Type B pancreatic cell (in vitro differentiated cells): ENCODE data around the gene RAB43. TPM values are rescaled to one million over a fixed set of nuclear protein-coding genes. Genes with fewer than 3 reads are reported as not detected.

ENCODE experiments used
- DNase-seq: peaks from one replicate; pipeline ENCODE4 v3.0.0; 2021; ENCODE audit warnings: mixed read lengths; ENCODE audit not compliant: unreplicated experiment; ENCODE audit errors: extremely low spot score
- H3K27ac Mint-ChIP-seq: 2 replicates; pipeline ENCODE4 v1.8.0; 2021; ENCODE audit warnings: mild to moderate bottlenecking, mixed read lengths
- H3K27me3 Mint-ChIP-seq: 2 replicates; pipeline ENCODE4 v1.8.0; 2021; ENCODE audit warnings: mixed read lengths
- H3K36me3 Mint-ChIP-seq: 2 replicates; pipeline ENCODE4 v1.8.0; 2021; ENCODE audit warnings: mixed read lengths
- H3K4me1 Mint-ChIP-seq: one replicate; pipeline ENCODE4 v1.8.0; 2021; ENCODE audit warnings: mixed read lengths; ENCODE audit not compliant: unreplicated experiment
- H3K4me3 Mint-ChIP-seq: 2 replicates; pipeline ENCODE4 v1.8.0; 2021; ENCODE audit warnings: mild to moderate bottlenecking, mixed read lengths
- H3K9me3 Mint-ChIP-seq: 2 replicates; pipeline ENCODE4 v1.8.0; 2021; ENCODE audit warnings: mixed read lengths
- total RNA-seq: library from RNA; stranded (reverse); gene quantifications from 2 replicates; pipeline ENCODE4 v1.2.1, GENCODE V29; 2021; ENCODE audit warnings: low replicate concordance
- TF ChIP-seq, protein P1 (sequence below): fragments of 200-600 bp; sonication (generic); conservative IDR thresholded peaks from 2 replicates; pipeline ENCODE4 v1.5.0; 2021; ENCODE audit warnings: antibody characterized with exemption, mild to moderate bottlenecking

The RAB43 gene
- total RNA-seq, 1 donor from 2014 or later: 16.2 TPM

DNA sequence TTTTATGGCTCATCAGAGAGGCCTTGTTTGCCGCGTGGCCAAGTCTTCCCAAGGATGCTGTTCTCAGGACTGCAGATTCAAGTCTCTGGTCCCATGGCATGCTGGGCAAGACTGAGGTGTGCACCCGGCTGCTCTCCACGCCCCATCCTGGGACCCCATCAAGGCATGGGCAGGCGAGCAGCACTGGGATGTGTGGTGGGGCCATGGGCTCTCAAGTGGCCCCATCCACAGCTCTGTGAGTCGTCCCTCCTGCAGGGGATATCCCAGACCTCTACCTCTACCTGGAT, 74.1 kb downstream of the RAB43 start:
- H3K36me3 Mint-ChIP-seq: no peaks in the 10 kb centered on the region
- H3K27me3 Mint-ChIP-seq: peaks cover 14% of the 10 kb centered on the region
- H3K4me3 Mint-ChIP-seq: no peak overlapping the region
- H3K9me3 Mint-ChIP-seq: peaks cover 7% of the 10 kb centered on the region
- DNase-seq: no peak
- H3K4me1 Mint-ChIP-seq: no peaks in the 10 kb centered on the region
- TF ChIP-seq, protein P1, sequence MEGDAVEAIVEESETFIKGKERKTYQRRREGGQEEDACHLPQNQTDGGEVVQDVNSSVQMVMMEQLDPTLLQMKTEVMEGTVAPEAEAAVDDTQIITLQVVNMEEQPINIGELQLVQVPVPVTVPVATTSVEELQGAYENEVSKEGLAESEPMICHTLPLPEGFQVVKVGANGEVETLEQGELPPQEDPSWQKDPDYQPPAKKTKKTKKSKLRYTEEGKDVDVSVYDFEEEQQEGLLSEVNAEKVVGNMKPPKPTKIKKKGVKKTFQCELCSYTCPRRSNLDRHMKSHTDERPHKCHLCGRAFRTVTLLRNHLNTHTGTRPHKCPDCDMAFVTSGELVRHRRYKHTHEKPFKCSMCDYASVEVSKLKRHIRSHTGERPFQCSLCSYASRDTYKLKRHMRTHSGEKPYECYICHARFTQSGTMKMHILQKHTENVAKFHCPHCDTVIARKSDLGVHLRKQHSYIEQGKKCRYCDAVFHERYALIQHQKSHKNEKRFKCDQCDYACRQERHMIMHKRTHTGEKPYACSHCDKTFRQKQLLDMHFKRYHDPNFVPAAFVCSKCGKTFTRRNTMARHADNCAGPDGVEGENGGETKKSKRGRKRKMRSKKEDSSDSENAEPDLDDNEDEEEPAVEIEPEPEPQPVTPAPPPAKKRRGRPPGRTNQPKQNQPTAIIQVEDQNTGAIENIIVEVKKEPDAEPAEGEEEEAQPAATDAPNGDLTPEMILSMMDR: no peak
- H3K27ac Mint-ChIP-seq: no peak overlapping the region

DNA sequence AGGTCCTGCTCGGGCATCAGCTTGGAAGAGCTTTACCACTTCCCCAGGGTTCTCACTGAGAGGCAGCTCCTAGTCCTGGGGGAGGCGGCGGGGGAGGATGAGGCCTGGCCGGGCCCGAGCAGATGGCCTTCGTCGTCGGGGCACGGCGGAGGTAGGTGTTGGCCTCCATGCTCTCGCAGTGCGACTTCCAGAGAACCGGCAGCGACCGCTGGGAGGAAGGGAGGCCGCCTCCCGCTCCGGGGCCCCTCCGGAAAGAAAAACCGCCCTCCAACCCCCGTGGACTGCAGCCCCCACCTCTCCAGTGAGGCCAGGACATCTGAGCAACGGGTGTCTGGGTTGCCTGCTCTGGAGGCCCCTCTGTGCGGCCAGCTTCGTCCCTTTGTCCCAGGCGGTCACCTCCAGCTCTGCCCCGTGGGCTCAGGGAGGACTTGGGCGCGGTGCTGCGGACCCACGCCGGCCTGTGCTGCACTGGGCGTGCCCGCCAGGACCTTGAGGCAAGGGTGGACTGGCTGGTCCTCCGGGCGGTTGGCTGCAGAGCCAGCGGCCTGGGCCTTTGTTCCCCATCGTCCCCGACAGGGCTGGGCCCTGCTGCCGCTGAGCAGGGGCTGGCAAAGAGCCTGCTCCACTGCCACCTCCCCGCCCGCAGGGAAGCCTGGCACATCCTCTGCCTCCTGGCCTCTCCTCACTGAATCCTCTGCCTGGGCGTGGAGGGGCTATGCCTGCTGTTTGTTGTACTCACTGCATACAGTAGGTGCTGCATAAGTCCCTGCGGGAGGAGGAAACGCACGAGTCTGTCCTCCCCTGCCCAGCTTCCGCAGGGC, 74.7 kb downstream of the RAB43 start:
- Mint-ChIP-seq H3K4me3 (no peak overlapping the region), H3K9me3 (peaks cover 7% of the 10 kb centered on the region), H3K27ac (no peak overlapping the region), H3K4me1 (no peaks in the 10 kb centered on the region), H3K27me3 (peaks cover 18% of the 10 kb centered on the region), H3K36me3 (no peaks in the 10 kb centered on the region)
- TF ChIP-seq, protein P1: no peak
- no peak for DNase-seq

DNA sequence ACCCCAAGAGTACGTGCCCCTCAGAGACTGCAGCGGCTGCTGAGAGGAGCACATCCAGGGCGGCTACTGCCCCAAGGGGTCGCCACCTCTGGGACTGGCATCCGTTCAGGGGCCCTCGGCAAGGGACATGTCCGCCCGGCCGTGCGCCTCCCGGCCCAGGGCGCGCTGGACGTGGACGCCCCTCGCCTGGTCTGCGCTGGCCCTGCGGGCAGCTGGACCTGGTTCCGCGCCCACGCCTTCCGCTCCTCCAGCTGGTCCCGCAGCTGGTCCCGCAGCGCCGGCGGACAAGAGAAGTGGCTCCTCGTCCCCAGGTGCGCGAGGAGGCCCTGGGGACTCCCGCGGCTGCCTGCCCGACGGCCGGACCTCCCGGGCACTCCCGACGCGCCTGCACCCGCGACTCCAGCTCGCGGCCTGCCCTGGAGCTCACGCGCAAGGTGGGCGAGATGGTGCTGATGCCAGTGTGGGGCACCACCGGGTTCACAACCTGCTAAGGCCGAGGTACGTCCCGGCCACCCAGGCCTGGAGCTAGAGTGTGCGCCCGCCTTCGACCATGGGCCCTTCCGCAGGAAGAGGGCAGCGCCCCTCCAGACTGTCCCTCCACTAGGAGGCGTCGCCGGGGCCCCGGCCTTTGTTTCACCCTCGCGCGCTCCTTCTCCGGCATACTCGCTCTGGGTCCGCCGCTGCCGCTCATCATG, 75.4 kb downstream of the RAB43 start:
- Mint-ChIP-seq H3K27ac (no peak overlapping the region), H3K4me3 (no peak overlapping the region), H3K4me1 (no peaks in the 10 kb centered on the region), H3K36me3 (no peaks in the 10 kb centered on the region), H3K9me3 (peaks cover 7% of the 10 kb centered on the region), H3K27me3 (peaks cover 18% of the 10 kb centered on the region)
- TF ChIP-seq, protein P1: no peak
- no peak for DNase-seq

DNA sequence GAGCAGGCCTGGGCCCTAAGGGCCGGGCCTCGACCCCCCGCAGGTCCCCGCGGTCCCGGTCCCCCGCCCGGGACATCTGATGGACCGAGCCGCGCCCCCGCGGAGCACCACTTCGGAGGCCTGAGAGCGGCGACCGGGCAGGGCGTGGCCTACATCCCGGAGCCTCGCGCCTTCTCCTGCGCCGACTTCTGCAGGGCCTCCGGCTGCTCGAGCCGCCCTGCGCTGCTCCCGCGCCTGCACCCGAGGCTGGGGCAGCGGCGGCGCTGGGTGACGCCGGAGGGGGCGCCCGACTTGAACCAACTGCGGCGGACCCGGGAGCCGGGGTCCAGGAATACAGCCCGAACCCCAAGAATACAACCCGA, 75.9 kb downstream of the RAB43 start:
- no peak for DNase-seq

GRCh38 chr3:129040579-129041300, 80.9 kb downstream of the RAB43 start:
- Mint-ChIP-seq H3K27ac (no peak overlapping the region), H3K9me3 (no peaks in the 10 kb centered on the region), H3K4me1 (no peaks in the 10 kb centered on the region), H3K36me3 (no peaks in the 10 kb centered on the region), H3K27me3 (peaks cover 17% of the 10 kb centered on the region), H3K4me3 (no peak overlapping the region)
- TF ChIP-seq, protein P1: no peak
- DNase-seq: no peak

More for the DNA sequence above, 75.9 kb downstream of the RAB43 start:
- TF ChIP-seq, protein P1: no peak
- Mint-ChIP-seq H3K9me3 (peaks cover 7% of the 10 kb centered on the region), H3K36me3 (no peaks in the 10 kb centered on the region), H3K27ac (no peak overlapping the region), H3K27me3 (peaks cover 18% of the 10 kb centered on the region), H3K4me1 (no peaks in the 10 kb centered on the region), H3K4me3 (no peak overlapping the region)
